Ascending aorta (tissue), 2 donors: Measurements from ENCODE around the gene ZNF385B. TPM values are rescaled to one million over a fixed set of nuclear protein-coding genes. Genes with fewer than 3 reads are reported as not detected.

Experiments
- DNase-seq, 2 donors: peaks; one replicate each; pipeline ENCODE4 v3.0.0-alpha.2; 2019; ENCODE audit warnings: low spot score in 2 of 2
- H3K27ac ChIP-seq, 2 donors: fragments of 200-600 bp; sonication (generic); one replicate each; pipeline ENCODE4 v1.5.1; 2016 to 2017; ENCODE audit warnings: mild to moderate bottlenecking in 1 of 2
- H3K27me3 ChIP-seq: fragments of 200-600 bp; sonication (generic); one replicate; pipeline ENCODE4 v1.5.1; 2017
- H3K36me3 ChIP-seq, 2 donors: fragments of 200-600 bp; sonication (generic); one replicate each; pipeline ENCODE4 v1.5.1; 2016
- H3K4me1 ChIP-seq, 2 donors: fragments of 200-600 bp; sonication (generic); one replicate each; pipeline ENCODE4 v1.5.1; 2016 to 2017; ENCODE audit warnings: mild to moderate bottlenecking in 1 of 2
- H3K4me3 ChIP-seq, 2 donors: fragments of 200-600 bp; sonication (generic); one replicate each; pipeline ENCODE4 v1.5.1; 2016 to 2017; ENCODE audit warnings: mild to moderate bottlenecking in 1 of 2
- H3K9me3 ChIP-seq, 2 donors: fragments of 200-600 bp; sonication (generic); one replicate each; pipeline ENCODE4 v1.5.1; 2016
- CTCF ChIP-seq, 3 experiments: fragments of 200-600 bp in 2 of 3; fragments of 450-650 bp in 1 of 3; sonication (generic) in 2 of 3; IDR thresholded peaks; one replicate each; pipeline ENCODE4 v1.5.1; 2016 to 2019; ENCODE audit warnings: antibody characterized with exemption in 3 of 3, mild to moderate bottlenecking in 1 of 3, moderate library complexity in 1 of 3
- intact Hi-C: fragments of 100-400 bp; cut with DNase I; formaldehyde crosslinking; loops from one replicate; pipeline ENCODE4 v1.15.1; 2023
- total RNA-seq: library from RNA; depleted of rRNA; stranded (reverse); fragments of >200 nt; gene quantifications from one replicate; pipeline ENCODE4 v1.1.0, GENCODE V29; 2016

ZNF385B gene
- total RNA-seq, 1 donor from 2014 or later, result 0.21 TPM

DNA sequence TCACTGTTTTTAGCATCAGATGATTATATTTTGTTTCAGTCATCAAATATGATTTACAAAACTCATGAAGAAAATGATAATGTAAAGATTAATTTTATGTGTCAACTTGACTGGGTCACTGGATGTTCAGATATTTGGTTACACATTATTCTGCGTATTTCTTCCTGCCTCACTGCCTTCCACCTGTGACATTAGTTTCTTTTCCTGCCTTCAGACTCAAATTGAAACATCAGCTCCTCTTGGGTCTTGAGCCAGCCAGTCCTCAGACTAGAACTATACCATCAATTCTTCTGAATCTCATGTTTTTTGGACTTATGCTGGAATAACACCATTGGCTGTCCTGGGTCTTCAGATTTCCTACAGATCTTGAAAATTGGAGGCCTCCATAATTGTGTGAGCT, 96.7 kb downstream of the ZNF385B start:
- Histone ChIP-seq H3K4me3 (no peak overlapping the region), H3K36me3 (no peaks in the 10 kb centered on the region), H3K27ac (no peak overlapping the region), H3K9me3 (no peaks in the 10 kb centered on the region), H3K4me1 (no peaks in the 10 kb centered on the region), H3K27me3 (no peaks in the 10 kb centered on the region)
- intact Hi-C loops, result no loop called here
- TF ChIP-seq CTCF (IDR thresholded peaks at IDR 0.05), result no peak
- DNase-seq, result no peak

- H3K9me3 ChIP-seq, result peaks cover 0 to 9% of the 10 kb centered on the region in 2 donors
- DNase-seq, result no peak
- no peaks in the 10 kb centered on the region for H3K36me3 ChIP-seq
- intact Hi-C loops, result no loop called here
- no peak overlapping the region for H3K27ac ChIP-seq
- H3K27me3 ChIP-seq, result no peaks in the 10 kb centered on the region
- no peak for TF ChIP-seq CTCF (IDR thresholded peaks at IDR 0.05)
- H3K4me3 ChIP-seq, result no peak overlapping the region
- H3K4me1 ChIP-seq, result no peaks in the 10 kb centered on the region
These were observed 102.8 kb downstream of the ZNF385B start for GRCh38 chr2:179758636-179759035.

- Histone ChIP-seq H3K27me3 (no peaks in the 10 kb centered on the region), H3K9me3 (no peaks in the 10 kb centered on the region), H3K27ac (no peak overlapping the region), H3K4me1 (no peaks in the 10 kb centered on the region), H3K36me3 (no peaks in the 10 kb centered on the region), H3K4me3 (no peak overlapping the region)
- intact Hi-C loops, result loop anchor here (2.0 to 5.0 kb wide), 2 partner anchors 328 to 989 kb away; no protein-coding TSS in a partner anchor
- DNase-seq, result no peak
- TF ChIP-seq CTCF (IDR thresholded peaks at IDR 0.05), result peak in 2 of 3 experiments; percentile 41 to 66
These were observed 110.1 kb downstream of the ZNF385B start for GRCh38 chr2:179751163-179751809.

- no peak for TF ChIP-seq CTCF (IDR thresholded peaks at IDR 0.05)
- Histone ChIP-seq H3K36me3 (no peaks in the 10 kb centered on the region), H3K27me3 (no peaks in the 10 kb centered on the region), H3K9me3 (no peaks in the 10 kb centered on the region), H3K27ac (no peak overlapping the region), H3K4me1 (no peaks in the 10 kb centered on the region), H3K4me3 (no peak overlapping the region)
- DNase-seq, result no peak
- intact Hi-C loops, result no loop called here
These were observed 112.2 kb downstream of the ZNF385B start for GRCh38 chr2:179749210-179749609.

GRCh38 chr2:179746981-179747380, 114.4 kb downstream of the ZNF385B start:
- Histone ChIP-seq H3K9me3 (no peaks in the 10 kb centered on the region), H3K4me1 (no peaks in the 10 kb centered on the region), H3K36me3 (no peaks in the 10 kb centered on the region), H3K27me3 (no peaks in the 10 kb centered on the region), H3K27ac (no peak overlapping the region), H3K4me3 (no peak overlapping the region)
- TF ChIP-seq CTCF (IDR thresholded peaks at IDR 0.05), result no peak
- intact Hi-C loops, result no loop called here
- DNase-seq, result no peak
